Measurements from ENCODE around the gene ARHGAP40. TPM values are rescaled to one million over a fixed set of nuclear protein-coding genes. Genes with fewer than 3 reads are reported as not detected.

Gene ARHGAP40
- total and polyA plus RNA-seq, 2 of the 13 experiments (the other 11 are each of a cell fraction or from before 2014, with no cell fraction given) = 0.75 to 2.1 TPM

GRCh38 chr20:38649275-38649891, 47.8 kb downstream of the ARHGAP40 start (continued):
- no peak for TF ChIP-seq ZNF331 (CRISPR knock-in tag; IDR thresholded peaks at IDR 0.05)
- TF ChIP-seq ZNF354B (CRISPR knock-in tag; IDR thresholded peaks at IDR 0.05) = no peak
- TF ChIP-seq, protein P1, sequence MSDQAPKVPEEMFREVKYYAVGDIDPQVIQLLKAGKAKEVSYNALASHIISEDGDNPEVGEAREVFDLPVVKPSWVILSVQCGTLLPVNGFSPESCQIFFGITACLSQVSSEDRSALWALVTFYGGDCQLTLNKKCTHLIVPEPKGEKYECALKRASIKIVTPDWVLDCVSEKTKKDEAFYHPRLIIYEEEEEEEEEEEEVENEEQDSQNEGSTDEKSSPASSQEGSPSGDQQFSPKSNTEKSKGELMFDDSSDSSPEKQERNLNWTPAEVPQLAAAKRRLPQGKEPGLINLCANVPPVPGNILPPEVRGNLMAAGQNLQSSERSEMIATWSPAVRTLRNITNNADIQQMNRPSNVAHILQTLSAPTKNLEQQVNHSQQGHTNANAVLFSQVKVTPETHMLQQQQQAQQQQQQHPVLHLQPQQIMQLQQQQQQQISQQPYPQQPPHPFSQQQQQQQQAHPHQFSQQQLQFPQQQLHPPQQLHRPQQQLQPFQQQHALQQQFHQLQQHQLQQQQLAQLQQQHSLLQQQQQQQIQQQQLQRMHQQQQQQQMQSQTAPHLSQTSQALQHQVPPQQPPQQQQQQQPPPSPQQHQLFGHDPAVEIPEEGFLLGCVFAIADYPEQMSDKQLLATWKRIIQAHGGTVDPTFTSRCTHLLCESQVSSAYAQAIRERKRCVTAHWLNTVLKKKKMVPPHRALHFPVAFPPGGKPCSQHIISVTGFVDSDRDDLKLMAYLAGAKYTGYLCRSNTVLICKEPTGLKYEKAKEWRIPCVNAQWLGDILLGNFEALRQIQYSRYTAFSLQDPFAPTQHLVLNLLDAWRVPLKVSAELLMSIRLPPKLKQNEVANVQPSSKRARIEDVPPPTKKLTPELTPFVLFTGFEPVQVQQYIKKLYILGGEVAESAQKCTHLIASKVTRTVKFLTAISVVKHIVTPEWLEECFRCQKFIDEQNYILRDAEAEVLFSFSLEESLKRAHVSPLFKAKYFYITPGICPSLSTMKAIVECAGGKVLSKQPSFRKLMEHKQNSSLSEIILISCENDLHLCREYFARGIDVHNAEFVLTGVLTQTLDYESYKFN (CRISPR knock-in tag; conservative IDR thresholded peaks at IDR 0.05) = no peak
- TF ChIP-seq SNAPC4 (CRISPR knock-in tag; IDR thresholded peaks at IDR 0.05) = no peak
- TF ChIP-seq, protein P2, sequence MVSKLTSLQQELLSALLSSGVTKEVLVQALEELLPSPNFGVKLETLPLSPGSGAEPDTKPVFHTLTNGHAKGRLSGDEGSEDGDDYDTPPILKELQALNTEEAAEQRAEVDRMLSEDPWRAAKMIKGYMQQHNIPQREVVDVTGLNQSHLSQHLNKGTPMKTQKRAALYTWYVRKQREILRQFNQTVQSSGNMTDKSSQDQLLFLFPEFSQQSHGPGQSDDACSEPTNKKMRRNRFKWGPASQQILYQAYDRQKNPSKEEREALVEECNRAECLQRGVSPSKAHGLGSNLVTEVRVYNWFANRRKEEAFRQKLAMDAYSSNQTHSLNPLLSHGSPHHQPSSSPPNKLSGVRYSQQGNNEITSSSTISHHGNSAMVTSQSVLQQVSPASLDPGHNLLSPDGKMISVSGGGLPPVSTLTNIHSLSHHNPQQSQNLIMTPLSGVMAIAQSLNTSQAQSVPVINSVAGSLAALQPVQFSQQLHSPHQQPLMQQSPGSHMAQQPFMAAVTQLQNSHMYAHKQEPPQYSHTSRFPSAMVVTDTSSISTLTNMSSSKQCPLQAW (CRISPR knock-in tag; IDR thresholded peaks at IDR 0.05) = no peak
- no peak for TF ChIP-seq ZNF83 (CRISPR knock-in tag; IDR thresholded peaks at IDR 0.05; ENCODE audit: borderline replicate concordance)
- TF ChIP-seq GFI1 (CRISPR knock-in tag; IDR thresholded peaks at IDR 0.05; ENCODE audit: borderline replicate concordance) = no peak
- TF ChIP-seq TAF1 (CRISPR knock-in tag; IDR thresholded peaks at IDR 0.05) = no peak
- 0 out of 2 replicates have a peak, but pooled peaks have one; percentile 76 for TF ChIP-seq NPAS2 (CRISPR knock-in tag; IDR thresholded peaks at IDR 0.05; ENCODE audit: borderline replicate concordance)
- no peak for TF ChIP-seq ZNF703 (CRISPR knock-in tag; IDR thresholded peaks at IDR 0.05; ENCODE audit: borderline replicate concordance)
- TF ChIP-seq BHLHE40 (IDR thresholded peaks at IDR 0.05; ENCODE audit: low read length) = no peak
- no peak for TF ChIP-seq JUN (CRISPR knock-in tag; IDR thresholded peaks at IDR 0.05)
- no peak for TF ChIP-seq FOXK1 (CRISPR knock-in tag; IDR thresholded peaks at IDR 0.05; ENCODE audit: borderline replicate concordance, low read depth)
- no peak for TF ChIP-seq IKZF4 (CRISPR knock-in tag; IDR thresholded peaks at IDR 0.05; ENCODE audit: borderline replicate concordance, low read depth, not compliant biosample characterization)
- TF ChIP-seq SOX13 (IDR thresholded peaks at IDR 0.05) = no peak
- no peak for TF ChIP-seq SOX13 (CRISPR knock-in tag; conservative IDR thresholded peaks at IDR 0.05 in 1 of 2, IDR thresholded peaks at IDR 0.05 in 1 of 2)
